ENCODE measurements around the gene IQCE. TPM values are rescaled to one million over a fixed set of nuclear protein-coding genes. Genes with fewer than 3 reads are reported as not detected.

Gene IQCE
- total RNA-seq, 1 experiment from 2014 or later, result 44.8 TPM

DNA sequence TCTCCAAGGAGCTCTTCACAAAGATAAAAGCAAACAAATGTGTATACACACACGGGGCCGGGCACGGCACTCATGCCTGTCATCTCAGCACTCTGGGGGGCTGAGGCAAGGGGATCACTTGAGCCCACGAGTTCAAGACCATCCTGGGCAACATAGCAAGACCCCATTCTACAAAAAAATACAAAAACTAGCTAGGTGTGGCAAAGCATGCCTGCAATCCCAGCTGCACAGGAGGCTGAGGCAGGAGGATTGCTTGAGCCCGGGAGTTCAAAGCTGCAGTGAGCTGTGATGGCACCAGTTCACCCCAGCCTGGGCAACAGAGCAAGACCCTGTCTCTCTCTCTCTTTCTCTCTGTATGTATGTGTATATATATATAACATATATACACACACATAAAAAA lies 95.3 kb downstream of the IQCE start:
- H3K27me3 ChIP-seq (ENCODE audit: control insufficient read depth, insufficient read depth, low read length), result no peaks in the 10 kb centered on the region
- DNase-seq (ENCODE audit: low read depth, low spot score), result no peak
- H3K9me3 ChIP-seq (ENCODE audit: control insufficient read depth, insufficient read depth, low read depth, low read length), result no peaks in the 10 kb centered on the region
- no peak overlapping the region for H3K4me3 ChIP-seq (ENCODE audit: low read depth in 2 of 2, low read length in 2 of 2)
- POLR2A ChIA-PET, result no interaction called here
- in situ Hi-C loops (cut with HindIII; ENCODE audit: low pct_unique_long_range_greater_than_20kb, low sequenced_read_pairs), result no loop called here
- ATAC-seq, result no peak
- intact Hi-C loops (cut with micrococcal nuclease; ENCODE audit: unreplicated experiment), result no loop called here
- H3K36me3 ChIP-seq (ENCODE audit: control insufficient read depth, insufficient read depth, low read length), result peaks cover 3% of the 10 kb centered on the region; the same call in 1 of the 2 replicates
- BruUV-seq (replicated peaks), result no TSS peak
- H3K27ac ChIP-seq (ENCODE audit: low read length), result no peak overlapping the region
- H3K4me1 ChIP-seq (ENCODE audit: control insufficient read depth, insufficient read depth, low read length), result no peaks in the 10 kb centered on the region
- TF ChIP-seq SIN3A (IDR thresholded peaks at IDR 0.05; ENCODE audit: borderline replicate concordance, insufficient read depth, low read depth, low read length), result no peak
- CTCF ChIA-PET, result interaction anchor here (0.6 kb wide), 1 partner anchor 33 kb away, joined by 3 read pairs; no protein-coding TSS in a partner anchor

DNA sequence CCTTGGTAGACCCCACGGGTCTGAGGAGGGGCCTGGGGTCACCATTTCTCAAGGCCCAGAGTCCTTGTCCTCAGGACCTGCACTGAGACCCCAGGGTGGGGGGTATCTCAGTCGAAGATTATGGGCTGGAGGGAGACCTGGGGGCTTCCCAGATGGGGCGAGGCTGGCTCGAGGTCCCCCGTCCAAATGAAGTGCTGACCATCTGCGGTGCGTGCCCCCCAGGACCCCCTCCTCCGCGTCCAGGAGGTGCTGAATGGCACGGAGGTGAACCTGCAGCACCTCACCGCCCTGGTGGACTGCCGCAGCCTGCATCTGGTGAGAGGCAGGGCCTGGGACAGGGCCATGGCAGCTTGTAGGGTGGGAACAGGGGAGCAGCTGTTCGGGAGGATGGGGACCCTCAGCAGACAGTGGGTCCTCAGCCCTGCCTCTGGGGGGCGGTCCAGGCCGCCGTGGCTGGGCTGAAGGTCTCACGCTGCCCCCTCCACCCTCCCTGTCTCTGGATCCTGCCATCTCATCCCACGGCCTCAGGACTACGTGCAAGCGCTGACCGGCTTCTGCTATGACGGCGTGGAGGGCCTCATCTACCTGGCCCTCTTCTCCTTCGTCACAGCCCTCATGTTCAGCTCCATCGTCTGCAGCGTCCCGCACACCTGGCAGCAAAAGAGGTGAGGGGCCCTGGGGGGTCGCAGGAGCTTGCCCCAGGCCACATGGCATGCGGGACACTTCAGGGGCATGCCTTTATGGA lies 97.3 kb downstream of the IQCE start:
- ATAC-seq, result no peak
- no peaks in the 10 kb centered on the region; the same call in 1 of the 2 replicates for H3K4me1 ChIP-seq (ENCODE audit: control insufficient read depth, insufficient read depth, low read length)
- H3K36me3 ChIP-seq (ENCODE audit: control insufficient read depth, insufficient read depth, low read length), result peaks cover 3% of the 10 kb centered on the region; the same call in 1 of the 2 replicates
- H3K9me3 ChIP-seq (ENCODE audit: control insufficient read depth, insufficient read depth, low read depth, low read length), result no peaks in the 10 kb centered on the region
- no peak for DNase-seq (ENCODE audit: low read depth, low spot score)
- H3K27me3 ChIP-seq (ENCODE audit: control insufficient read depth, insufficient read depth, low read length), result no peaks in the 10 kb centered on the region
- no peak for TF ChIP-seq TCF7L2 (IDR thresholded peaks at IDR 0.05; ENCODE audit: low read depth, low read length)
- TF ChIP-seq SIN3A (IDR thresholded peaks at IDR 0.05; ENCODE audit: borderline replicate concordance, insufficient read depth, low read depth, low read length), result no peak
- TF ChIP-seq POLR2AphosphoS5 (IDR thresholded peaks at IDR 0.05; ENCODE audit: low read depth, low read length), result no peak
- TF ChIP-seq CTCF (IDR thresholded peaks at IDR 0.05), result no peak
- no peak for TF ChIP-seq REST (IDR thresholded peaks at IDR 0.05; ENCODE audit: insufficient read depth in 1 of 2, low read depth in 2 of 2, low read length in 1 of 2)
- CTCF ChIA-PET, result no interaction called here
- intact Hi-C loops (cut with micrococcal nuclease; ENCODE audit: unreplicated experiment), result no loop called here
- no peak overlapping the region for H3K27ac ChIP-seq (ENCODE audit: low read length)
- in situ Hi-C loops (cut with HindIII; ENCODE audit: low pct_unique_long_range_greater_than_20kb, low sequenced_read_pairs), result no loop called here
- H3K4me3 ChIP-seq (ENCODE audit: low read depth in 2 of 2, low read length in 2 of 2), result no peak overlapping the region
- BruUV-seq (replicated peaks), result no TSS peak
- POLR2A ChIA-PET, result no interaction called here

GRCh38 chr7:2657208-2657607 lies 98.4 kb downstream of the IQCE start:
- Histone ChIP-seq H3K27ac (ENCODE audit: low read length) (no peak overlapping the region), H3K4me1 (ENCODE audit: control insufficient read depth, insufficient read depth, low read length) (no peaks in the 10 kb centered on the region; the same call in 1 of the 2 replicates), H3K36me3 (ENCODE audit: control insufficient read depth, insufficient read depth, low read length) (peaks cover 3% of the 10 kb centered on the region; the same call in 1 of the 2 replicates), H3K27me3 (ENCODE audit: control insufficient read depth, insufficient read depth, low read length) (no peaks in the 10 kb centered on the region), H3K4me3 (ENCODE audit: low read depth in 2 of 2, low read length in 2 of 2) (no peak overlapping the region), H3K9me3 (ENCODE audit: control insufficient read depth, insufficient read depth, low read depth, low read length) (no peaks in the 10 kb centered on the region)
- in situ Hi-C loops (cut with HindIII; ENCODE audit: low pct_unique_long_range_greater_than_20kb, low sequenced_read_pairs) (no loop called here), intact Hi-C loops (cut with micrococcal nuclease; ENCODE audit: unreplicated experiment) (no loop called here)
- DNase-seq (ENCODE audit: low read depth, low spot score) (no peak), ATAC-seq (no peak)
- BruUV-seq (replicated peaks), result no TSS peak
- CTCF ChIA-PET, result no interaction called here
- TF ChIP-seq SIN3A (IDR thresholded peaks at IDR 0.05; ENCODE audit: borderline replicate concordance, insufficient read depth, low read depth, low read length) (no peak), TCF7L2 (IDR thresholded peaks at IDR 0.05; ENCODE audit: low read depth, low read length) (no peak), CTCF (IDR thresholded peaks at IDR 0.05) (no peak), REST (IDR thresholded peaks at IDR 0.05; ENCODE audit: insufficient read depth in 1 of 2, low read depth in 2 of 2, low read length in 1 of 2) (no peak), POLR2AphosphoS5 (IDR thresholded peaks at IDR 0.05; ENCODE audit: low read depth, low read length) (no peak)
- POLR2A ChIA-PET, result no interaction called here
